Measurements from ENCODE around the gene VGLL1.

GRCh38 chrX:136597356-136597755 lies 65.3 kb downstream of the VGLL1 start:
- TF ChIP-seq SIN3A (IDR thresholded peaks at IDR 0.05; ENCODE audit: low read depth) (no peak), CTCF (IDR thresholded peaks at IDR 0.05 in 2 of 3, conservative IDR thresholded peaks at IDR 0.05 in 1 of 3; ENCODE audit: borderline replicate concordance in 1 of 3, insufficient read depth in 1 of 3, low read depth in 2 of 3, low read length in 2 of 3) (no peak), POLR2A (IDR thresholded peaks at IDR 0.05; ENCODE audit: borderline replicate concordance, extremely low read depth, insufficient read depth, insufficient read length) (no peak)
